ENCODE measurements around the gene METTL18.

DNA sequence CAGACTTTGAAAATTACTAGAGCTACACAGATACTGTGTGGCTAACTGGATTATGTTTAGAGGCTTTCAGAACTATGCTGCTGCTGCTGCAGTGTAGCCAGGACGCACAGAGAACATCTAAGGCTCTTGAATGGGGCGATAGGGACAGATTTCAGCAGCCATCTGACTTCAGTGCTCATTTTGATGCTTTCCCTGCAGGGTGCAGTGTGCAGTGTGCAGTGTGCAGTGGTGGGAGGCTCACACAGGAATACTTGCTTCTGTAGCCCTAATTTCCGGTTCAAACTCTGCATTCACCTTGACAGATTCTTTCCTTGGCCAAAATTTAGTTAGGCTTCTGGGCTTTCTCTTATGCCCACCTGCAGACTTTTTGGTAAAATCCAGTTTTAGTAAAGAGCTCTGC lies 7.7 kb downstream of the METTL18 start:
- TF ChIP-seq ZNF274 (IDR thresholded peaks at IDR 0.05; ENCODE audit: low read depth, low read length) = no peak
- TF ChIP-seq YY1 (IDR thresholded peaks at IDR 0.05; ENCODE audit: insufficient read depth, insufficient read length) = no peak
- no peak for TF ChIP-seq SUZ12 (IDR thresholded peaks at IDR 0.05; ENCODE audit: extremely low read depth, insufficient read depth, insufficient read length)
